ENCODE results near the gene C2. TPM values are rescaled to one million over a fixed set of nuclear protein-coding genes. Genes with fewer than 3 reads are reported as not detected.
"Not testable (repeated sequence)": the region's sequence is repeated elsewhere in the genome, so short reads cannot be mapped to it uniquely, and the experiment has no call there.

Gene C2
- total and polyA plus RNA-seq, 10 donors, result 17.2 to 173 (median 69.5) TPM

GRCh38 chr6:31977816-31978431 lies 50.4 kb downstream of the C2 start:
- no peak overlapping the region for H3K27ac ChIP-seq
- no peak for DNase-seq
- H3K4me3 ChIP-seq, result no peak overlapping the region
- H3K27me3 ChIP-seq (replicated peaks in 1 of 7), result no peaks in the 10 kb centered on the region
- TF ChIP-seq, protein P1, sequence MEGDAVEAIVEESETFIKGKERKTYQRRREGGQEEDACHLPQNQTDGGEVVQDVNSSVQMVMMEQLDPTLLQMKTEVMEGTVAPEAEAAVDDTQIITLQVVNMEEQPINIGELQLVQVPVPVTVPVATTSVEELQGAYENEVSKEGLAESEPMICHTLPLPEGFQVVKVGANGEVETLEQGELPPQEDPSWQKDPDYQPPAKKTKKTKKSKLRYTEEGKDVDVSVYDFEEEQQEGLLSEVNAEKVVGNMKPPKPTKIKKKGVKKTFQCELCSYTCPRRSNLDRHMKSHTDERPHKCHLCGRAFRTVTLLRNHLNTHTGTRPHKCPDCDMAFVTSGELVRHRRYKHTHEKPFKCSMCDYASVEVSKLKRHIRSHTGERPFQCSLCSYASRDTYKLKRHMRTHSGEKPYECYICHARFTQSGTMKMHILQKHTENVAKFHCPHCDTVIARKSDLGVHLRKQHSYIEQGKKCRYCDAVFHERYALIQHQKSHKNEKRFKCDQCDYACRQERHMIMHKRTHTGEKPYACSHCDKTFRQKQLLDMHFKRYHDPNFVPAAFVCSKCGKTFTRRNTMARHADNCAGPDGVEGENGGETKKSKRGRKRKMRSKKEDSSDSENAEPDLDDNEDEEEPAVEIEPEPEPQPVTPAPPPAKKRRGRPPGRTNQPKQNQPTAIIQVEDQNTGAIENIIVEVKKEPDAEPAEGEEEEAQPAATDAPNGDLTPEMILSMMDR (IDR thresholded peaks at IDR 0.05 in 8 of 11, conservative IDR thresholded peaks at IDR 0.05 in 3 of 11), result no peak
- no peaks in the 10 kb centered on the region for H3K9me3 ChIP-seq
- H3K4me1 ChIP-seq, result peaks cover 9 to 34% (median 15%) of the 10 kb centered on the region in 6 donors
- intact Hi-C loops (cut with DNase I; ENCODE audit: low total_unique reads), result no loop called here
- peaks cover 0 to 47% (median 10%) of the 10 kb centered on the region in 6 donors for H3K36me3 ChIP-seq
- WGBS, 5 donors, result 95 to 97% (median 96%) methylated on average over 12 of the region's 12 CpGs

GRCh38 chr6:31978831-31979230 lies 51.3 kb downstream of the C2 start:
- Histone ChIP-seq H3K27ac (peak overlapping the region in 2 of 8 donors; percentile 6 to 42), H3K4me1 (peaks cover 0 to 25% (median 6%) of the 10 kb centered on the region in 6 donors), H3K36me3 (peaks cover 0 to 45% (median 10%) of the 10 kb centered on the region in 6 donors), H3K27me3 (replicated peaks in 1 of 7) (no peaks in the 10 kb centered on the region), H3K4me3 (no peak overlapping the region), H3K9me3 (no peaks in the 10 kb centered on the region)
- intact Hi-C loops (cut with DNase I; ENCODE audit: low total_unique reads), result no loop called here
- WGBS, 5 donors, result 80 to 98% (median 91%) methylated on average over 5 of the region's 5 CpGs
- no peak for DNase-seq
- no peak for TF ChIP-seq POLR2AphosphoS5 (IDR thresholded peaks at IDR 0.05)
- TF ChIP-seq, protein P1 (IDR thresholded peaks at IDR 0.05 in 8 of 11, conservative IDR thresholded peaks at IDR 0.05 in 3 of 11), result no peak
- no peak for TF ChIP-seq POLR2A (IDR thresholded peaks at IDR 0.05)

- Histone ChIP-seq H3K36me3 (peaks cover 0 to 39% (median 10%) of the 10 kb centered on the region in 6 donors), H3K4me3 (no peak overlapping the region), H3K27ac (peak overlapping the region in 2 of 8 donors; percentile 18 to 42), H3K4me1 (peaks cover 0 to 20% (median 6%) of the 10 kb centered on the region in 6 donors), H3K9me3 (no peaks in the 10 kb centered on the region), H3K27me3 (replicated peaks in 1 of 7) (no peaks in the 10 kb centered on the region)
- intact Hi-C loops (cut with DNase I; ENCODE audit: low total_unique reads), result no loop called here
- 74 to 90% (median 84%) methylated on average over 3 of the region's 3 CpGs for WGBS, 5 donors
- no peak for DNase-seq
- TF ChIP-seq POLR2A (IDR thresholded peaks at IDR 0.05) (no peak), POLR2AphosphoS5 (IDR thresholded peaks at IDR 0.05) (no peak)
- TF ChIP-seq, protein P1 (IDR thresholded peaks at IDR 0.05 in 8 of 11, conservative IDR thresholded peaks at IDR 0.05 in 3 of 11), result no peak
Measured at GRCh38 chr6:31979238-31979898, 51.9 kb downstream of the C2 start.

DNA sequence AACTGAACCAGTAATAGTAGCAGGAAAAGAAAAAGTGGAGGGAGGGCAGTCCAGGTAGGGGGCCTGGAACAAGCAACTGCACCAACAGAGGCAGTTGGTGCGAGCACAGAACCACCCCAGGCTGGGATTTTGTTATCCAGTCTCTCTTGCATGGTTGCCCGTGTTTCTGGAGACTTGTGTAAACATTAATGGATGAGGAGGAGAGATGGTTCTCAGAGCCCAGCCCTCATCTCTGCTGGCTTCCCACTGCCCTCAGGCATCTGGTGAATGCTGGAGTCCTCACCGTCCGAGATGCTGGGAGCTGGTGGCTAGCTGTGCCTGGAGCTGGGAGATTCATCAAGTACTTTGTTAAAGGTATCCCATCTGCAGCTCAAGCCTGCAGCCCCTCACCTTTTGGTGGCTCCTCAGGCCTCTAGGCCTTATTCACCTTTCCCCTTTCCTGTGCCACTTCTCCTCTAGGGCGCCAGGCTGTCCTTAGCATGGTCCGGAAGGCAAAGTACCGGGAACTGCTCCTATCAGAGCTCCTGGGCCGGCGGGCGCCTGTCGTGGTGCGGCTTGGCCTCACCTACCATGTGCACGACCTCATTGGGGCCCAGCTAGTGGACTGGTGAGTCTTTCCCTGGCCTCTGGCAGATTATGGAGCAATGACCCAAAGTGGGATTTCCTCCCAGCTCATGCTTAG lies 52.8 kb downstream of the C2 start:
- Histone ChIP-seq H3K4me1 (peaks cover 0 to 11% (median 5%) of the 10 kb centered on the region in 6 donors), H3K36me3 (peaks cover 0 to 33% (median 10%) of the 10 kb centered on the region in 6 donors), H3K27ac (peak overlapping the region in 1 of 8 donors; percentile 42)
- H3K27me3 ChIP-seq (replicated peaks in 1 of 7); intact Hi-C loops (cut with DNase I; ENCODE audit: low total_unique reads); DNase-seq; H3K9me3 ChIP-seq; H3K4me3 ChIP-seq: not testable (repeated sequence)
- 91 to 98% (median 94%) methylated on average over 11 to 13 of the region's 13 CpGs for WGBS, 5 donors

GRCh38 chr6:31980998-31981397 lies 53.5 kb downstream of the C2 start:
- H3K4me3 ChIP-seq; H3K27me3 ChIP-seq (replicated peaks in 1 of 7); H3K9me3 ChIP-seq; DNase-seq; intact Hi-C loops (cut with DNase I; ENCODE audit: low total_unique reads); H3K27ac ChIP-seq: not testable (repeated sequence)
- no CpG with 5 or more reads among the region's 5 CpGs for WGBS, 5 donors
- Histone ChIP-seq H3K4me1 (peaks cover 0 to 11% (median 5%) of the 10 kb centered on the region in 6 donors), H3K36me3 (peaks cover 0 to 26% (median 10%) of the 10 kb centered on the region in 6 donors)

DNA sequence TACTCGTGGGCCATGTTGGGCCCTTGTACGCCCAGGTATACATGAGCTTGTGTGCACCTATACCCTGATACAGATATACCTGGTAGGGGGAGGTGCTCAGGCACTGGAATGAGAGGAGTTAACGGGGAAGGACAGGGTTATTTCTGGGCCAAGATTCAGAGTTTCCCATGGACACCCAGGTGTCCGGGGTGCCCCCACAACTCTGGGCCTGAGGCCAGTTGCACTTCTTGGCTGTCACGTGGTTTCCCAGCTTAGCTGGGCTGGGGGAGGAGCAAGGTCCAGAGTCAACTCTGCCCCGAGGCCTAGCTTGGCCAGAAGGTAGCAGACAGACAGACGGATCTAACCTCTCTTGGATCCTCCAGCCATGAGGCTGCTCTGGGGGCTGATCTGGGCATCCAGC lies 54.2 kb downstream of the C2 start, which contains the start of gene C4A:
Gene C4A, plus strand, starts transcription at position 314 of the 400 bp plus-strand sequence. Its CDS starts 51 bp downstream, at position 365.
- H3K4me3 ChIP-seq; DNase-seq; H3K27me3 ChIP-seq (replicated peaks in 1 of 7); intact Hi-C loops (cut with DNase I; ENCODE audit: low total_unique reads); H3K27ac ChIP-seq; H3K9me3 ChIP-seq: not testable (repeated sequence)
- H3K4me1 ChIP-seq, result peaks cover 0 to 11% (median 5%) of the 10 kb centered on the region in 6 donors
- H3K36me3 ChIP-seq, result peaks cover 0 to 20% (median 10%) of the 10 kb centered on the region in 6 donors
- no CpG with 5 or more reads among the region's 7 CpGs for WGBS, 5 donors

- DNase-seq; H3K9me3 ChIP-seq; H3K27me3 ChIP-seq (replicated peaks in 1 of 7); H3K27ac ChIP-seq; H3K4me3 ChIP-seq; intact Hi-C loops (cut with DNase I; ENCODE audit: low total_unique reads); H3K36me3 ChIP-seq; H3K4me1 ChIP-seq: not testable (repeated sequence)
- WGBS, 5 donors, result no CpG with 5 or more reads among the region's 10 CpGs
Measured at GRCh38 chr6:31989363-31989762, 61.8 kb downstream of the C2 start.
